HCT116 (cell line): ENCODE measurements around the gene CYP2D6. TPM values are rescaled to one million over a fixed set of nuclear protein-coding genes. Genes with fewer than 3 reads are reported as not detected.

Source experiments
- ATAC-seq: fragments of 200-7000 bp; cut with Tn5 transposase; 2 replicates; pipeline ENCODE4 v1.9.1; 2020; ENCODE audit warnings: mild to moderate bottlenecking, moderate library complexity
- BruUV-seq: library from RNA; stranded (reverse); fragments of 400-500 nt; replicated peaks from 2 replicates; lab custom pipeline; 2021; lab: Mats Ljungman, UMichigan
- CTCF ChIA-PET: fragments of 300-600 bp; sonication (Branson Sonifier 250); formaldehyde crosslinking; loops from one replicate; lab custom pipeline; 2021; ENCODE audit warnings: antibody characterized with exemption; lab: Charles Lee
- POLR2A ChIA-PET: fragments of 300-600, 350-600 bp; sonication (Branson Sonifier 250); formaldehyde crosslinking; loops from one replicate; lab custom pipeline; 2021; ENCODE audit warnings: antibody characterized with exemption; lab: Charles Lee
- RAD21 ChIA-PET, 2 experiments: fragments of 300-600 bp; sonication (Branson Sonifier 250); formaldehyde crosslinking; loops; one replicate each; lab custom pipeline; 2023; ENCODE audit warnings: low total read pairs in 2 of 2; ENCODE audit not compliant: uncharacterized antibody in 2 of 2, unreplicated experiment in 2 of 2, low non-redundant PET in 1 of 2; lab: Charles Lee
- DNase-seq: peaks from one replicate; pipeline ENCODE4 v3.0.0-alpha.2; 2010; ENCODE audit warnings: low read depth, low spot score
- H2AFZ ChIP-seq: fragments of 200-600 bp; shearing (Covaris generic), sonication (generic); 2 replicates; pipeline ENCODE4 v1.6.1; 2017; ENCODE audit warnings: low read depth, mixed run types, mixed read lengths, antibody characterized with exemption, low read length; ENCODE audit not compliant: poor library complexity, severe bottlenecking
- H3K27ac ChIP-seq: 2 replicates; pipeline ENCODE4 v1.5.1; 2012; ENCODE audit warnings: low read depth, low read length
- H3K27me3 ChIP-seq: fragments of 200-600 bp; sonication (generic); 2 replicates; pipeline ENCODE4 v1.6.1; 2016; ENCODE audit warnings: mixed run types, low read length, mixed read lengths; ENCODE audit not compliant: insufficient read depth
- H3K36me3 ChIP-seq, 2 experiments: fragments of 200-500 bp in 1 of 2; fragments of 200-600 bp in 1 of 2; sonication (Bioruptor generic) in 1 of 2; sonication (generic) in 1 of 2; 2 replicates each; pipeline versions ENCODE4 v1.5.1 to v1.6.1; 2014 to 2016; ENCODE audit warnings: low read length in 2 of 2, inconsistent platforms in 1 of 2, mixed read lengths in 1 of 2, mixed run types in 1 of 2; ENCODE audit not compliant: insufficient read depth in 2 of 2, control insufficient read depth in 1 of 2
- H3K4me1 ChIP-seq, 2 experiments: fragments of 200-600 bp in 1 of 2; sonication (generic) in 1 of 2; 2 replicates each; pipeline versions ENCODE4 v1.5.1 to v1.6.1; 2012 to 2017; ENCODE audit warnings: low read length in 2 of 2, inconsistent platforms in 1 of 2, mild to moderate bottlenecking in 1 of 2, mixed read lengths in 1 of 2, mixed run types in 1 of 2, moderate library complexity in 1 of 2; ENCODE audit not compliant: insufficient read depth in 2 of 2, control insufficient read depth in 1 of 2
- H3K4me2 ChIP-seq: fragments of 200-600 bp; sonication (generic); 2 replicates; pipeline ENCODE4 v1.6.1; 2017; ENCODE audit warnings: mixed run types, low read length, mixed read lengths
- H3K4me3 ChIP-seq, 2 experiments: fragments of 200-600 bp in 1 of 2; sonication (generic) in 1 of 2; replicated peaks in 1 of 2; 2 replicates each; pipeline ENCODE4 v1.5.1; 2011 to 2016; ENCODE audit warnings: low read length in 2 of 2, control low read depth in 1 of 2, low read depth in 1 of 2, mild to moderate bottlenecking in 1 of 2, mixed read lengths in 1 of 2, mixed run types in 1 of 2
- H3K79me2 ChIP-seq: fragments of 200-600 bp; sonication (generic); 2 replicates; pipeline ENCODE4 v1.6.1; 2017; ENCODE audit warnings: mild to moderate bottlenecking, mixed run types, low read length, moderate library complexity, mixed read lengths; ENCODE audit not compliant: insufficient read depth
- H3K9ac ChIP-seq: fragments of 200-600 bp; sonication (generic); 2 replicates; pipeline ENCODE4 v1.6.1; 2016; ENCODE audit warnings: low read length, mixed read lengths
- H3K9me2 ChIP-seq: fragments of 200-600 bp; sonication (generic), shearing (Covaris generic); 2 replicates; pipeline ENCODE4 v1.6.1; 2017; ENCODE audit warnings: mixed run types, mild to moderate bottlenecking, moderate library complexity; ENCODE audit not compliant: insufficient read depth
- H3K9me3 ChIP-seq, 2 experiments: fragments of 200-500 bp in 1 of 2; fragments of 200-600 bp in 1 of 2; sonication (Bioruptor generic) in 1 of 2; sonication (generic) in 1 of 2; 2 replicates each; pipeline ENCODE4 v1.6.1; 2014 to 2017; ENCODE audit warnings: low read length in 2 of 2, mixed read lengths in 2 of 2, inconsistent platforms in 1 of 2, low read depth in 1 of 2, mild to moderate bottlenecking in 1 of 2, mixed run types in 1 of 2, moderate library complexity in 1 of 2; ENCODE audit not compliant: control insufficient read depth in 1 of 2, insufficient read depth in 1 of 2
- H4K20me1 ChIP-seq: fragments of 200-600 bp; sonication (generic), shearing (Covaris generic); 2 replicates; pipeline ENCODE4 v1.6.1; 2017; ENCODE audit warnings: mixed run types, mild to moderate bottlenecking, moderate library complexity; ENCODE audit not compliant: insufficient read depth
- ELF1 ChIP-seq: IDR thresholded peaks from 2 replicates; pipeline ENCODE4 v1.6.1; 2012; ENCODE audit warnings: low read depth, borderline replicate concordance
- FOSL1 ChIP-seq: IDR thresholded peaks from 2 replicates; pipeline ENCODE4 v1.6.1; 2012; ENCODE audit warnings: low read depth
- JUND ChIP-seq: IDR thresholded peaks from 2 replicates; pipeline ENCODE4 v1.6.1; 2012
- POLR2A ChIP-seq: IDR thresholded peaks from 2 replicates; pipeline ENCODE4 v1.7.0; 2011; ENCODE audit warnings: borderline replicate concordance; ENCODE audit not compliant: insufficient read depth, insufficient read length; ENCODE audit errors: extremely low read depth
- POLR2AphosphoS5 ChIP-seq: IDR thresholded peaks from 2 replicates; pipeline ENCODE4 v1.6.1; 2011; ENCODE audit warnings: mild to moderate bottlenecking, low read depth, low read length, moderate library complexity
- RAD21 ChIP-seq: IDR thresholded peaks from 2 replicates; pipeline ENCODE4 v1.6.1; 2012; ENCODE audit warnings: low read depth, mild to moderate bottlenecking
- SIN3A ChIP-seq: IDR thresholded peaks from 2 replicates; pipeline ENCODE4 v1.6.1; 2012; ENCODE audit warnings: low read depth
- SP1 ChIP-seq: IDR thresholded peaks from 2 replicates; pipeline ENCODE4 v1.6.1; 2012; ENCODE audit warnings: low read depth
- YY1 ChIP-seq: IDR thresholded peaks from 2 replicates; pipeline ENCODE4 v1.6.1; 2011; ENCODE audit warnings: low read length, low read depth, moderate library complexity, mild to moderate bottlenecking; ENCODE audit not compliant: insufficient replicate concordance; ENCODE audit errors: extremely low read depth
- ZFX ChIP-seq: fragments of 450-650 bp; IDR thresholded peaks from 2 replicates; pipeline ENCODE4 v1.6.1; 2017
- ZNF274 ChIP-seq: fragments of 200-500 bp; sonication (Bioruptor generic); IDR thresholded peaks from 2 replicates; pipeline ENCODE4 v1.6.1; 2014; ENCODE audit warnings: mild to moderate bottlenecking, low read depth, low read length, inconsistent platforms
- intact Hi-C: fragments of 100-400 bp; cut with micrococcal nuclease; formaldehyde crosslinking; loops from 2 replicates; pipeline ENCODE4 v1.10.0; 2022
- total RNA-seq: library from RNA; stranded (reverse); gene quantifications from one replicate; pipeline ENCODE4 v1.2.1, GENCODE V29; 2021; ENCODE audit not compliant: unreplicated experiment
- TF ChIP-seq, protein P1 (sequence below), 3 experiments: fragments of 200-600 bp in 1 of 3; sonication (generic) in 1 of 3; IDR thresholded peaks in 2 of 3; conservative IDR thresholded peaks in 1 of 3; 2 replicates each; pipeline ENCODE4 v1.5.1; 2012 to 2017; ENCODE audit warnings: low read depth in 2 of 3, low read length in 2 of 3, antibody characterized with exemption in 1 of 3, borderline replicate concordance in 1 of 3, control low read depth in 1 of 3, mild to moderate bottlenecking in 1 of 3, mixed read lengths in 1 of 3, mixed run types in 1 of 3, moderate library complexity in 1 of 3; ENCODE audit not compliant: insufficient read depth in 1 of 3
- TF ChIP-seq, protein P2 (sequence below): IDR thresholded peaks from 2 replicates; pipeline ENCODE4 v1.6.1; 2012

Gene CYP2D6
- total RNA-seq, 1 experiment from 2014 or later = 1.9 TPM

DNA sequence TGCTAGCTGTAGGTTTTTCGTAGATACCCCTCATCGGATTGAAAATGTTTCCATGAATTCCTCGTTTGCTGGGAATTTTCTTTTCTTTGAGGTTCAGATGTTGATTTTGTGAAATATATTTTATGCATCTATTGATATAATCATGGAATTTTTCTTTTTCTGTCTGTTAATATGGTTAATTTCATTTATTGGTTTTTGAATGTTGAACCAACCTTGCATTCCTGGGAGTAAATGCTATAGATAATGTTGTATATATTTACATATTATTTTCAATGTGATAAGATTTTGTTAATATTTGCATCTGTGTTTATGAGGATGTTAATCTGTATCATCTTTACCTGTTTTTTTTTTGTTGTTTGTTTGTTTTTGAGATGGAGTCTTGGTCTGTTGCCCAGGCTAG, 29.4 kb downstream of the CYP2D6 start (continued):
- TF ChIP-seq POLR2A (no peak), ELF1 (no peak), SIN3A (no peak), ZFX (no peak), ZNF274 (no peak), SP1 (no peak), POLR2AphosphoS5 (no peak)
- TF ChIP-seq, protein P1, sequence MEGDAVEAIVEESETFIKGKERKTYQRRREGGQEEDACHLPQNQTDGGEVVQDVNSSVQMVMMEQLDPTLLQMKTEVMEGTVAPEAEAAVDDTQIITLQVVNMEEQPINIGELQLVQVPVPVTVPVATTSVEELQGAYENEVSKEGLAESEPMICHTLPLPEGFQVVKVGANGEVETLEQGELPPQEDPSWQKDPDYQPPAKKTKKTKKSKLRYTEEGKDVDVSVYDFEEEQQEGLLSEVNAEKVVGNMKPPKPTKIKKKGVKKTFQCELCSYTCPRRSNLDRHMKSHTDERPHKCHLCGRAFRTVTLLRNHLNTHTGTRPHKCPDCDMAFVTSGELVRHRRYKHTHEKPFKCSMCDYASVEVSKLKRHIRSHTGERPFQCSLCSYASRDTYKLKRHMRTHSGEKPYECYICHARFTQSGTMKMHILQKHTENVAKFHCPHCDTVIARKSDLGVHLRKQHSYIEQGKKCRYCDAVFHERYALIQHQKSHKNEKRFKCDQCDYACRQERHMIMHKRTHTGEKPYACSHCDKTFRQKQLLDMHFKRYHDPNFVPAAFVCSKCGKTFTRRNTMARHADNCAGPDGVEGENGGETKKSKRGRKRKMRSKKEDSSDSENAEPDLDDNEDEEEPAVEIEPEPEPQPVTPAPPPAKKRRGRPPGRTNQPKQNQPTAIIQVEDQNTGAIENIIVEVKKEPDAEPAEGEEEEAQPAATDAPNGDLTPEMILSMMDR (IDR thresholded peaks at IDR 0.05 in 2 of 3, conservative IDR thresholded peaks at IDR 0.05 in 1 of 3; ENCODE audit: borderline replicate concordance in 1 of 3, insufficient read depth in 1 of 3, low read depth in 2 of 3, low read length in 2 of 3) = no peak

DNA sequence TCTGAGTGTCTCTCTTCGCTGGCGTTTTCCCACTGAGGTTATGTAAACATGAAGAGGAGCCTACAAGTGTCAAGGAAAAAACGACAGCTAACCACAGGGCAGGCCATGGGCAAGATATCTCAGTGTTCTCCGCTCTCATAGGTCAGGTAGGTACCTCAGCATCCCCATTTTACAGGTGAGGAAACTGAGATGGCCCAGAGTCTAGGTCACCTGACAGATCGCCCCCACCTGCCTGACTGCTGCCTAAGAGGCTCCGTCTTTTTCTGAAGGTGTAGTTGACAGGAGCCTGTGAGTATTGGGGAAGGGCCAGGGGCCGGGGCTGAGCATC, 39.2 kb downstream of the CYP2D6 start:
- no peak; the same call in 1 of the 2 replicates for TF ChIP-seq SIN3A
- TF ChIP-seq YY1 = no peak
- TF ChIP-seq, protein P2, sequence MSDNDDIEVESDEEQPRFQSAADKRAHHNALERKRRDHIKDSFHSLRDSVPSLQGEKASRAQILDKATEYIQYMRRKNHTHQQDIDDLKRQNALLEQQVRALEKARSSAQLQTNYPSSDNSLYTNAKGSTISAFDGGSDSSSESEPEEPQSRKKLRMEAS = no peak
- no peak for TF ChIP-seq JUND
- no peak for TF ChIP-seq RAD21
- no peak for TF ChIP-seq FOSL1
- peaks cover 0 to 10% of the 10 kb centered on the region in 2 experiments; a peak in 1 of 4 replicates for H3K9me3 ChIP-seq
- H3K4me1 ChIP-seq = peaks cover 5 to 19% of the 10 kb centered on the region in 2 experiments; a peak in 3 of 4 replicates
- DNase-seq = no peak
- H3K36me3 ChIP-seq = peaks cover 5 to 17% of the 10 kb centered on the region in 2 experiments; a peak in 3 of 4 replicates
- no TSS peak for BruUV-seq
- no peaks in the 10 kb centered on the region for H3K9me2 ChIP-seq
- ChIA-PET POLR2A (interaction anchor here (1.0 to 4.2 kb wide), 5 partner anchors 10 to 352 kb away, joined by 3 to 27 read pairs (median 4); partner anchors contain the start of gene SMDT1), RAD21 (no interaction called here), CTCF (interaction anchor here (1.3 to 3.6 kb wide), 9 partner anchors 11 to 382 kb away, joined by 4 to 32 read pairs (median 9); partner anchors contain the start of gene SMDT1)
- peaks cover 24% of the 10 kb centered on the region for H3K79me2 ChIP-seq
- no peaks in the 10 kb centered on the region for H3K27me3 ChIP-seq
- peak overlapping the region; percentile 88 for H3K4me2 ChIP-seq
- H2AFZ ChIP-seq = peak overlapping the region; percentile 74
- peak overlapping the region; percentile 95 for H3K9ac ChIP-seq
- H3K4me3 ChIP-seq = peak overlapping the region; percentile 79 to 89
- ATAC-seq = no peak
- no peaks in the 10 kb centered on the region; the same call in 1 of the 2 replicates for H4K20me1 ChIP-seq
- peak overlapping the region; percentile 90 for H3K27ac ChIP-seq
- intact Hi-C loops = no loop called here
